Activated naive CD4-positive, alpha-beta T cell treated with anti-CD3 and anti-CD28 coated beads, Interleukin-2, amount 10 ng/mL, durations not matched to agents 7 days and 5 days (primary cell): ENCODE results near the gene WARS2.
A peak's percentile ranks its signal among the peaks of the same experiment; 100 is the strongest.
"Not testable (repeated sequence)": the region's sequence is repeated elsewhere in the genome, so short reads cannot be mapped to it uniquely, and the experiment has no call there.

Source experiments
- CTCF ChIA-PET: fragments of 350-600 bp; sonication (Branson Sonifier 250); formaldehyde crosslinking; loops from one replicate; lab custom pipeline; 2021; ENCODE audit warnings: antibody characterized with exemption; lab: Charles Lee
- DNase-seq: peaks from one replicate; pipeline ENCODE4 v3.0.0-alpha.2; 2020
- H3K27ac Mint-ChIP-seq: one replicate; pipeline ENCODE4 v1.8.0; 2021; ENCODE audit warnings: mild to moderate bottlenecking, moderate library complexity, mixed read lengths
- H3K27me3 Mint-ChIP-seq: one replicate; pipeline ENCODE4 v1.8.0; 2021; ENCODE audit warnings: mild to moderate bottlenecking, mixed read lengths
- H3K36me3 Mint-ChIP-seq: one replicate; pipeline ENCODE4 v1.8.0; 2021; ENCODE audit warnings: mixed read lengths
- H3K4me1 Mint-ChIP-seq: one replicate; pipeline ENCODE4 v1.8.0; 2021; ENCODE audit warnings: mixed read lengths
- H3K4me3 Mint-ChIP-seq: one replicate; pipeline ENCODE4 v1.8.0; 2021; ENCODE audit warnings: mild to moderate bottlenecking, moderate library complexity, mixed read lengths
- H3K9me3 Mint-ChIP-seq: one replicate; pipeline ENCODE4 v1.8.0; 2021; ENCODE audit warnings: mixed read lengths

WARS2 gene

DNA sequence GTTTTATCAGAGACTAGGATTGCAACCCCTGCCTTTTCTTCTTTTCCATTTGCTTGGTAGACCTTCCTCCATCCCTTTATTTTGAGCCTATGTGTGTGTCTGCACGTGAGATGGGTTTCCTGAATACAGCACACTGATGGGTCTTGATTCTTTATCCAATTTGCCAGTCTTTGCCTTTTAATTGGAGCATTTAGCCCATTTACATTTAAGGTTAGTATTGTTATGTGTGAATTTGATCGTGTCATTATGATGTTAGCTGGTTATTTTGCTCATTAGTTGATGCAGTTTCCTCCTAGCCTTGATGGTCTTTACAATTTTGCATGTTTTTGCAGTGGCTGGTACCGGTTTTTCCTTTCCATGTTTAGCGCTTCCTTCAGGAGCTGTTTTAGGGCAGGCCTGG lies 14.6 kb upstream of the WARS2 start:
- H3K4me3 Mint-ChIP-seq, H3K4me1 Mint-ChIP-seq, CTCF ChIA-PET, H3K9me3 Mint-ChIP-seq, H3K27ac Mint-ChIP-seq, DNase-seq, H3K27me3 Mint-ChIP-seq: not testable (repeated sequence)
- peaks cover 59% of the 10 kb centered on the region for H3K36me3 Mint-ChIP-seq

DNA sequence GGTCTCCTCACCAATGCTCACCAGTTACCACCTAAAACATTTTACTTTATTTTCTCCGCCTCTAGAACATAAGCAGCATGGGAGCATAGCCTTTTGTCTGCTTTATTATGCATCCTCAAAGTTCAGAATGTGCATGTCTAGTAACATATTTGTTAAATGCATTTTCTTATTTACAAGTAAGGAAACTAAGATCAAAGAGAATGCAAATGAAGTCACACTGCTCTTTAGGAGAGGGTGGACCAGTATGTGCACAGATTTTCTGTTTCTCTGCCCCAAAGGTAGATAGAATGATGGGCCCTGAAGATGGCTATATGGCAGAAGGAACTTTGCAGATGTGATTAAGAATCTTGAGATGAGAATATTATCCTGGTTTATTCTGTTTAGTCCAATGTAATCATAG lies 9.7 kb upstream of the WARS2 start:
- Mint-ChIP-seq H3K27ac (no peak overlapping the region), H3K4me1 (peaks cover 7% of the 10 kb centered on the region), H3K9me3 (no peaks in the 10 kb centered on the region), H3K27me3 (no peaks in the 10 kb centered on the region), H3K4me3 (no peak overlapping the region), H3K36me3 (peaks cover 28% of the 10 kb centered on the region)
- DNase-seq, result no peak
- CTCF ChIA-PET, result no interaction called here

DNA sequence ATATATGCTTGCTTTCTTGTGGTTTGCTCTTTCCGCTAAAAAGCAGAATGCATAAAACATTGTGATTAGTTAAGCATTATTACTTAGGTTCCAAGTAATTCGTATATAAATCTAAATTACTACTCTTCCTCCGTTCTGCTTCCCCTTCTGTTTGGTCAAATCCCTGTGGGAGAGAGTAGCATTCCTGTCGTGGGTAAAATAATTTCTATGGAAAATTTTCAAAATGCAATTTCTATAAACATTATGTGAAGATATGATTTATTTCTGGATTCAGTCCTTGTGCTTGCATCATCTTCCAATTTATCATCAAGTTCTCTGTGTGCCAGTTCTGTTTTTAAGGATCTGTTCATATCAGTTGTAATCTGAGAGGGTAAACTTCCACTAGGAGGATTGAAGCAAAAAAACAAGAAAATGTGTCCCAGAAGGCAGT lies 7.2 kb upstream of the WARS2 start:
- no peak overlapping the region for H3K27ac Mint-ChIP-seq
- no peaks in the 10 kb centered on the region for H3K27me3 Mint-ChIP-seq
- peaks cover 19% of the 10 kb centered on the region for H3K36me3 Mint-ChIP-seq
- CTCF ChIA-PET, result no interaction called here
- H3K4me1 Mint-ChIP-seq, result peaks cover 17% of the 10 kb centered on the region
- no peak for DNase-seq
- no peak overlapping the region for H3K4me3 Mint-ChIP-seq
- H3K9me3 Mint-ChIP-seq, result no peaks in the 10 kb centered on the region

DNA sequence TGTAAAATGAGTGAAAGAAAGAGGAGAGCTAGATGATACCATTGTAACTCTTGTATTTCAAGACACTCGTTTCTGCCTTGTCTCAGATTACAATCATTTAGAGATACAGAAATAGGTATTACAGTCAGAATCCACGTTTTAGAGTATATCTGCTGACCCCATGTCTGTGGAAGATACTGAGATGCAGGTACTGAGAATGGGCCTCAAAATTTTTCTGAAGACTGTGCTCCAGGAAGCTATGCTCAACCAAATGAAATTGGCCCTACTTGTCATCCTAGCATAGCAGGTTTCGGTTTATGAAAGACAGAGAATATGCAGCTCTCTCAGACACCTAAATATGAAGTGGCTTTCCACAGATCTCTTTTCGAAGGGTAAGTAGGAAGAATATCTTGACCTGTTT lies 6.0 kb upstream of the WARS2 start:
- DNase-seq, result no peak
- peaks cover 22% of the 10 kb centered on the region for H3K36me3 Mint-ChIP-seq
- H3K27ac Mint-ChIP-seq, result no peak overlapping the region
- CTCF ChIA-PET, result no interaction called here
- no peaks in the 10 kb centered on the region for H3K27me3 Mint-ChIP-seq
- H3K4me1 Mint-ChIP-seq, result peaks cover 25% of the 10 kb centered on the region
- no peaks in the 10 kb centered on the region for H3K9me3 Mint-ChIP-seq
- H3K4me3 Mint-ChIP-seq, result no peak overlapping the region

DNA sequence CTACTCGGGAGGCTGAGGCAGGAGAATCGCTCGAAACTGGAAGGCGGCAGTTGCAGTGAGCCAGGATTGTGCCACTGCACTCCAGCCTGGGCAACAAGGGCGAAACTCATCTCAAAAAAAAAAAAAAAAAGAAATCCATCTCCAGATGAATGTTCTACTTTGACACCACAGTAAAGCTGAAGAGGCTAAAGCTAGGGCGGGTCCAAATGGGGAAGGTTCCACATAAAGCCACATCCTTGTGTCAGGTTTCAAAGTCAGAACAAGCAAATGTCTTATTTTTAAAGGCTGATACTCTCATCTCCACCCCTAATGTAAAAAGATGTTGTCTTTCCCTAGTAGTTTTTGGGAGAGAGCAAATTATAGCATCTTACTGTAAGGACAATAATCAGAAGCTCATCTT lies 4.4 kb upstream of the WARS2 start:
- no peak overlapping the region for H3K27ac Mint-ChIP-seq
- CTCF ChIA-PET, result no interaction called here
- H3K27me3 Mint-ChIP-seq, result no peaks in the 10 kb centered on the region
- peaks cover 31% of the 10 kb centered on the region for H3K4me1 Mint-ChIP-seq
- H3K36me3 Mint-ChIP-seq, result peaks cover 15% of the 10 kb centered on the region
- no peak for DNase-seq
- H3K4me3 Mint-ChIP-seq, result no peak overlapping the region
- H3K9me3 Mint-ChIP-seq, result no peaks in the 10 kb centered on the region

DNA sequence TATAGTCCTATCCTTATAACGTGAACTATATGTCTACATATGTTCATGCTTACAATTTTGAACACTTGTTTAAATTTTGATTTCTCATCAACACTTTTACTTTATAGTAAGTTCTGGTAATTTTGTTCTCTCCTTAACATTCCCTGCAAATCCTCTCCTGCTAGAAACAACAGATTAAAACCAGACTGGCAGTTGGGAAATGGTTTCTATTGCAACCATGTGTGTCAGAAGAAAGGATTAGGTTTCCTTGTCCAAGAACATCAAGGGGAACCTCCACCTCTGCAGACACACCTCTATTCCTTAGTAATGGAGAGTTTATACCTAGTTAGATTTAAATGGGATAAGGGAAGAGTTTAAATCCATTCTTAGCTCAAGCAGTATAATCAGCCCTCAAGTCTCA lies 3.3 kb upstream of the WARS2 start:
- Mint-ChIP-seq H3K4me3 (no peak overlapping the region), H3K27me3 (no peaks in the 10 kb centered on the region), H3K36me3 (peaks cover 15% of the 10 kb centered on the region), H3K27ac (no peak overlapping the region), H3K4me1 (peaks cover 33% of the 10 kb centered on the region), H3K9me3 (no peaks in the 10 kb centered on the region)
- CTCF ChIA-PET, result no interaction called here
- no peak for DNase-seq

DNA sequence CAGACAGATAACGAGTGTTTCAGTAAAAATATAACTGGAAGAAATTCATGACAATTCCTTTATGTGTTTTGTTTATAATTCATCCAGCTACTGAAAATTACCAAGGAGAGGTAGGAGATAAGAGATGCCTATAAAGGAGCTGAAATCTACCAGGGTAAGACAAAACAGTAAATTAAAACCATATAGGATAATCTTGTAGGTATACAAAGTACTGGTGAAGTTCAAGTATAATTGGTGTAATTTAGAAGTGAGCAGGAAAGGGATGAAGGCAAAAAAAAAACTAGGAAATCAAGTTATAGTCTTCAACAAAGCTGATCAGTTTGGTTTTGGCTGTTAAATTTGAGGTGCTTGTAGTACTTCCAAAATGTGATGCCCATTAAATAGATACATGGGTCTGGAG lies 1.2 kb upstream of the WARS2 start:
- DNase-seq, result no peak
- CTCF ChIA-PET, result interaction anchor here (1.1 kb wide), 1 partner anchor 225 kb away, joined by 3 read pairs; no protein-coding TSS in a partner anchor
- H3K27me3 Mint-ChIP-seq, result no peaks in the 10 kb centered on the region
- H3K27ac Mint-ChIP-seq, result peak overlapping the region; percentile 34
- H3K9me3 Mint-ChIP-seq, result no peaks in the 10 kb centered on the region
- peaks cover 33% of the 10 kb centered on the region for H3K4me1 Mint-ChIP-seq
- peaks cover 11% of the 10 kb centered on the region for H3K36me3 Mint-ChIP-seq
- no peak overlapping the region for H3K4me3 Mint-ChIP-seq

DNA sequence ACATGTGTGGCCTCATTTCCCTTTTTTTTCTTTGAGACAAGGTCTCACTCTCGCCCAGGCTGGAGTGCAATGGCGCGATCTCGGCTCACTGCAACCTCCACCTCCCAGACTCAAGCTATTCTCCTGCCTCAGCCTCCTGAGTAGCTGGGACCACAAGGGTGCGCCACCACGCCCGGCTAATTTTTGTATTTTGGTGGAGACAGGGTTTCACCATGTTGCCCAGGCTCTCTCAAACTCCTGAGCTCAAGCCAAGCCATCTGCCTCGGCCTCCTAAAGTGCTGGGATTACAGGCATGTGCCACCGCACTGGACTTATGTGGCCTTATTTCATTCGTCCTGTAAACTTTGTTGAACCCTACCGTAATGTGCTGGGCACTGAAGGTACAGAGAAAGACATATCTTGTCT lies 569 bp upstream of the WARS2 start:
- H3K36me3 Mint-ChIP-seq, result peaks cover 11% of the 10 kb centered on the region
- H3K9me3 Mint-ChIP-seq, result no peaks in the 10 kb centered on the region
- no peak overlapping the region for H3K27ac Mint-ChIP-seq
- no peak overlapping the region for H3K4me3 Mint-ChIP-seq
- H3K4me1 Mint-ChIP-seq, result peaks cover 30% of the 10 kb centered on the region
- CTCF ChIA-PET, result no interaction called here
- no peaks in the 10 kb centered on the region for H3K27me3 Mint-ChIP-seq
- DNase-seq, result peak; percentile 57

DNA sequence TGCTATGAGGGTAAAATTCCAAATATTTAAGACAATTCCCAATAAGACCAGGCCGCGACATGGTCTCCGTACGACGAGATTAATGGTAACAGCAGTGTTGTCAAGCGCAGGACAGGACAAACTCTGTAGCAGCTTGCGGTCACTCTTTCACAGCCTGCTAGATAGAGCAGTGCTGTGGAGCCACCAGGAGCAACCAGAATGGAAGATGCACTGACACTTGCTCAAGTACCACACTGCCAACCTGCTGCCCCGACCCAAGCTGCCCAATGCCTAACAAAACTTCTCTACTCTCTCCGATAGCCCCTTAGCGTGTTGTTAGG lies 636 bp downstream of the WARS2 start:
- Mint-ChIP-seq H3K9me3 (no peaks in the 10 kb centered on the region), H3K4me1 (peaks cover 23% of the 10 kb centered on the region)

DNA sequence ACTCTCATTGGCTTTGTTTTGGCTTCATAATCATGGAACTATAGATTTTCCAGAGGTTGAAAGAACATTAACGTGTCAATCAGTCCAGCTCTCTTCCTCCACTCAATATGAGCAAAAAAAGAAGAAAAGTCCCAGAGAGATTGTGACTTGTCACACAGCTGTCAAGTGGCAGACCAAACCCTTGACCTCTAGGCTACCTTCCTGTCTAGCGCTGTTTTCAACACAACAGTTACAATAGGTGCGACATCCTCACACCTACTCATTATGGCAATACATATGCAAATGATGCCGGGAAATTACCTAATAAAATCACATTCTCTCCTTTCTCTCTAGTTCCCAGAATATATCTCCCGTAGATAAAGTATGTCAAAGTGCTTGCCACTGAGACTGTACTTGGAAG lies 1.1 kb downstream of the WARS2 start:
- CTCF ChIA-PET, result no interaction called here
- peak; percentile 27 for DNase-seq
- H3K27ac Mint-ChIP-seq, result no peak overlapping the region
- no peak overlapping the region for H3K4me3 Mint-ChIP-seq
- H3K9me3 Mint-ChIP-seq, result no peaks in the 10 kb centered on the region
- peaks cover 20% of the 10 kb centered on the region for H3K4me1 Mint-ChIP-seq
- H3K27me3 Mint-ChIP-seq, result no peaks in the 10 kb centered on the region
- H3K36me3 Mint-ChIP-seq, result peaks cover 6% of the 10 kb centered on the region

More for the DNA sequence above, 636 bp downstream of the WARS2 start:
- Mint-ChIP-seq H3K4me3 (no peak overlapping the region), H3K36me3 (peaks cover 7% of the 10 kb centered on the region), H3K27ac (no peak overlapping the region), H3K27me3 (no peaks in the 10 kb centered on the region)
- DNase-seq, result no peak
- CTCF ChIA-PET, result no interaction called here

DNA sequence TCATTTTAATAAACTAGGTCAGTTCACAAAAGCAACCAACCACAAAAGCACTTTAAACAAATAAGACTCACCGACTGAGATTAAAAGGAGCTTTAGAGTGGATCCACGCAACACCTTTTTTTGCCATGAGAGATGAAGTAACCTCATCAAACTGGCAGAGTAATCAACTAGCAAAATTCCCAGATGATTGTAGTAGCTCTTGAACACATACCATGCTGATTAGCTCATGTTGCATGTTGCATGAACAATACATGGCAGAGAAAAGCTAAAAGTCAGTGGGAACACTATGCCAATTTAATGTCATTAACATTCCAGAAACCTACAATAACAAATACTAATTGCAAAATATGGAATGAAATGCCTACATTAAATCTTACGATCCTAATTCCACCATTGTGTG lies 4.1 kb downstream of the WARS2 start:
- H3K36me3 Mint-ChIP-seq, result no peaks in the 10 kb centered on the region
- H3K4me3 Mint-ChIP-seq, result no peak overlapping the region
- H3K27ac Mint-ChIP-seq, result no peak overlapping the region
- peaks cover 7% of the 10 kb centered on the region for H3K4me1 Mint-ChIP-seq
- no peaks in the 10 kb centered on the region for H3K27me3 Mint-ChIP-seq
- no peak for DNase-seq
- CTCF ChIA-PET, result no interaction called here
- H3K9me3 Mint-ChIP-seq, result no peaks in the 10 kb centered on the region

DNA sequence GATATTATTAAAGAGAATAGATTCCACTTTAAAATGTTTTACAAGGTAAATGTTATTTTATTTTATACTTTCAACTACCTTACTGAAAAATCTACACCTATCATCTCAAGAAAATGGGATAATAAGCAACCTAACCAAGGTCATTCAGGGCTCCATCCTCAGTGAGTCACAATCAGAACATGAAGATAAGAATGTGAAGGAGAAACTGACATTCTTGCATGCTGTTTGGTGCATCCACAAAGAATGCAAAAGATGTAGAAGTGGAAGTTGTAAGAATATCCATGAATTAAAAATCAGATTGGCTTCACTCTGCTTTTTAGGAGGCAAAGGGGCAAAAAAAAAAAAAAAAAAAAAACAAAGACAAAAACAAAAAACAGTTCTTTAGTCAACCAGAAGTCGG lies 6.5 kb downstream of the WARS2 start:
- DNase-seq, result no peak
- CTCF ChIA-PET, result no interaction called here
- H3K36me3 Mint-ChIP-seq, result peaks cover 1% of the 10 kb centered on the region

DNA sequence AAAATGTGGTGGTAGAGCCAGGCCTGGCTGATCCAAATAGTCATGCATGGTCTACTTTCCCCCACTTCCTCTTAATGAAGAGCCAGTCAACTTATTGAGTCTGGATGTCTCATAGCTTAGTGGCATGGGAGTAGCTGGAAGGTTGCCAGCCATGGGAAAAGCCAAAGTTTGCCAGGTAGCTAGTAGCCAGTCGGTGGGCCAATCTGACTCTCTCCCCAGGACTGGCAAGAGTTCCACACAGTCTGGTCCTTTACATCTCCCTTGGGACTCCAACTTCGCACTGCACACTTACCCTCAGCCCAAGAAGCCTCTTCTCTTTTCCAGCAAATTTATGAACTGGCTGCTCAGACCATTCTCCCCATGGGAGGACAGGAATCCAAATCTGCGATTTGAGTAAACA lies 8.3 kb downstream of the WARS2 start:
- Mint-ChIP-seq H3K36me3 (peaks cover 1% of the 10 kb centered on the region), H3K4me1 (no peaks in the 10 kb centered on the region), H3K9me3 (peaks cover 3% of the 10 kb centered on the region), H3K27ac (no peak overlapping the region), H3K27me3 (no peaks in the 10 kb centered on the region), H3K4me3 (no peak overlapping the region)
- CTCF ChIA-PET, result no interaction called here
- no peak for DNase-seq

More for the DNA sequence above, 6.5 kb downstream of the WARS2 start:
- H3K9me3 Mint-ChIP-seq, result no peaks in the 10 kb centered on the region
- no peak overlapping the region for H3K4me3 Mint-ChIP-seq
- H3K27me3 Mint-ChIP-seq, result no peaks in the 10 kb centered on the region
- H3K27ac Mint-ChIP-seq, result no peak overlapping the region
- H3K4me1 Mint-ChIP-seq, result peaks cover 2% of the 10 kb centered on the region

DNA sequence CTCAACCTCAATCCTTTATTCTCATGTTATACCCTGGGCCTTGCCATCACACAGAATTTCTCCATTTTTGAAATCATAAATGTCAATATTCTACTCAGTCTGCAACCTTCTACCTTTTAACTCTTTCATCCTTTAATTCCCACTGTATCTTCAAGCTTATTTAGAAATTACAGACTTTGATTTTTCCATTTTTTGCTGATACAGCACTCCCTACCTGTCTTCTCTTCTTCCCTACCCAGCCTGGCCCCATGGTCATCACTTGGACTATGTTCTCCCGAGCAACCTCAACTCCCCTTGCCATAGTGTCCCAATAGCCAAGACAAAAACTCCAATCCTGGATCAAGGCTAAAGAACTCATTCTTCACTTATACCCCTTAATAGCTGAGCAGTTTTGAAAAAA lies 14.6 kb downstream of the WARS2 start:
- CTCF ChIA-PET, result interaction anchor here (0.6 kb wide), 1 partner anchor 762 kb away, joined by 5 read pairs; no protein-coding TSS in a partner anchor

DNA sequence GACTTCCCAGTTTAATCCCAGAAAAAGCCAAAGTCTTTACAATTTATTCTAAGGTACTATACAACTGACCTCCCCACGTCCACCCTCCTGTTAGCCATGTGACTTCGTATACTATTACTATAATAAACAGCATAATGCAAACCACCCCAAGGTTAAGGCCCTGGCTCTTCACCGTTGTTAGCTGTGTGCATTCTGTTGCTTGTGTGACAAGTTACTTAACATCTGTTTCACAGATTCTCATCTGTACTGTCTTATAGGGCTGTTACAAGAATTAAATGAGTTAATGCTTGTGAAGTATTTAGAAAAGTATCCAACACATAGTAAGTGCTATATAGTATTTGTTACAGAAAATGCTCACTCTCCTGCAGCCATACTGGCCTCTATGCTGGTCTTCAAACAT lies 15.7 kb downstream of the WARS2 start:
- peaks cover 5% of the 10 kb centered on the region for H3K9me3 Mint-ChIP-seq
- H3K27ac Mint-ChIP-seq, result no peak overlapping the region
- H3K36me3 Mint-ChIP-seq, result peaks cover 2% of the 10 kb centered on the region
- CTCF ChIA-PET, result no interaction called here
- no peaks in the 10 kb centered on the region for H3K4me1 Mint-ChIP-seq
- DNase-seq, result no peak
- no peaks in the 10 kb centered on the region for H3K27me3 Mint-ChIP-seq
- no peak overlapping the region for H3K4me3 Mint-ChIP-seq

More for the DNA sequence above, 14.6 kb downstream of the WARS2 start:
- no peak overlapping the region for H3K4me3 Mint-ChIP-seq
- no peak for DNase-seq
- peaks cover 2% of the 10 kb centered on the region for H3K36me3 Mint-ChIP-seq
- H3K4me1 Mint-ChIP-seq, result no peaks in the 10 kb centered on the region
- H3K27me3 Mint-ChIP-seq, result no peaks in the 10 kb centered on the region
- peaks cover 4% of the 10 kb centered on the region for H3K9me3 Mint-ChIP-seq
- H3K27ac Mint-ChIP-seq, result no peak overlapping the region

DNA sequence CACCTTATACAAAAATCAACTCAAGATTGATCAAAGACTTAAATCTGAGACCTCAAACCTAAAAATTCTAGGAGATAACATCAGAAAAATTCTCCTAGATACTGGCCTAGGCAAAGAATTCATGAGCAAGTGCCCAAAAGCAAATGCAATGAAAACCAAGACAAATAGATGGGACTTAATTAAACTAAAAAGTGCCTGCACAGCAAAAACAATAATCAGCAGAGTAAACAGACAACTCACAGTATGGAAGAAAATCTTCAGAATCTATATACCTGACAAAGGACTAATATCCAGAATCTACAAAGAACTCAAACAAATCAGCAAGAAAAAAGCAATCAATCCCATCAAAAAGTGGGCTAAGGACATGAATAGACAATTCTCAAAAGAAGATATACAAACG lies 18.6 kb downstream of the WARS2 start:
- DNase-seq, H3K4me1 Mint-ChIP-seq, H3K27me3 Mint-ChIP-seq, H3K4me3 Mint-ChIP-seq, H3K9me3 Mint-ChIP-seq, H3K36me3 Mint-ChIP-seq, CTCF ChIA-PET, H3K27ac Mint-ChIP-seq: not testable (repeated sequence)
